C4-2B (cell line): ENCODE measurements around the gene FBRS.

Experiments
- H3K27ac ChIP-seq: fragments of 450-650 bp; 2 replicates; pipeline ENCODE4 v1.5.1; 2017
- CTCF ChIP-seq: fragments of 450-650 bp; conservative IDR thresholded peaks from 2 replicates; pipeline ENCODE4 v1.5.1; 2017; ENCODE audit warnings: mild to moderate bottlenecking
- ZFX ChIP-seq: fragments of 450-650 bp; IDR thresholded peaks from 2 replicates; pipeline ENCODE4 v1.6.1; 2017

Gene FBRS

GRCh38 chr16:30667361-30667905, 9.2 kb downstream of the FBRS start:
- no peak overlapping the region for H3K27ac ChIP-seq
- TF ChIP-seq CTCF (no peak), ZFX (no peak)

DNA sequence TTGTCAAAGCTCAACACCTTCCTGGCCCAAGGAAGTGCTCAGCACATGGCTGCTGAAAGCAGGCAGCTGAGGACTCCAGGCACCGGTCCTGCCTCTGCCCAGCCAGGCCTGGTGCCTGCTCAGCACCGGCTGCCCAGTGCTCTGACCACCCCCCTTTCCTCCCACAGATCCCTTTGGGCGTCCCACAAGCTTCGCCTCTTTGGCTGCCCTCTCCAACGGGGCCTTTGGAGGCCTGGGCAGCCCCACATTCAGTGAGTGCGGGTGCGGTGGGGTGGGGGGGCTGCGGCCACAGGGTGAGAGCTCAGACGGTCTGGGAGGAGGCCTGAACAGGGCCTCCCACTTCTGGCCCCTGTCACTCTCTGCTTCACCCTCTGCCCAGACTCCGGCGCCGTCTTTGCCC, 10.2 kb downstream of the FBRS start:
- no peak for TF ChIP-seq CTCF

DNA sequence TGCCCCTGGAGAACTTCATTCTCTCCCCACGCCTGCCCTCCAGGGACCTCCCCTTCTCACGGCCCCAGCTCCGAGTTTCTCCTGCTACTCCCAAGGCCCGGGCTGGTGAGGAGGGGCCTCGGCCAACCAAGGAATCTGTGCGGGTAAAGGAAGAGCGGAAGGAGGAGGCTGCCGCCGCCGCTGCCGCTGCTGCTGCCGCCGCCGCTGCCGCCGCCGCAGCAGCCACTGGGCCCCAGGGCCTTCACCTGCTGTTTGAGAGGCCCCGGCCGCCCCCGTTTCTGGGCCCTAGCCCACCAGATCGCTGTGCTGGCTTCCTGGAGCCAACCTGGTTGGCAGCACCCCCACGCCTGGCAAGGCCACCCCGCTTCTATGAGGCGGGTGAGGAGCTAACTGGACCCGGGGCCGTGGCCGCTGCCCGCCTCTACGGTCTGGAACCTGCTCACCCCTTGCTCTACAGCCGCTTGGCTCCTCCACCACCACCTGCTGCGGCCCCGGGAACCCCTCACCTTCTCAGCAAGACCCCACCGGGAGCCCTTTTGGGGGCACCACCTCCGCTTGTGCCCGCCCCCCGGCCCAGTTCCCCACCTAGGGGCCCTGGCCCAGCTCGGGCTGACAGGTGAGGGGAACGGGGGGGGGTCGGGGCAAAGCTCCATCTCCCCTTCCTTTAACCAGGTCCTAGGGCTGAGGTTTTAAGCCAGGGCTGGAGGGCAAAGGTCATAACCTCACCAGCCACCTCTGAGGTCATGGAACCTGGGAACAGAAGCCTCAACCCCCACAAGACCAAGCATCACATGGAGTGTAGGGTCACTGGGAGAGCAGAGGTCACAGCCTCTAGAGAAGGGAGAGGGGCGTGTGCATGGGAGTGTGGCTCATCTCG, 11.0 kb downstream of the FBRS start:
- TF ChIP-seq CTCF (no peak), ZFX (no peak)
- no peak overlapping the region for H3K27ac ChIP-seq

More for the DNA sequence above, 10.2 kb downstream of the FBRS start:
- H3K27ac ChIP-seq, result no peak overlapping the region

GRCh38 chr16:30669903-30670824, 11.9 kb downstream of the FBRS start:
- H3K27ac ChIP-seq, result no peak overlapping the region
- TF ChIP-seq ZFX (no peak), CTCF (no peak)

DNA sequence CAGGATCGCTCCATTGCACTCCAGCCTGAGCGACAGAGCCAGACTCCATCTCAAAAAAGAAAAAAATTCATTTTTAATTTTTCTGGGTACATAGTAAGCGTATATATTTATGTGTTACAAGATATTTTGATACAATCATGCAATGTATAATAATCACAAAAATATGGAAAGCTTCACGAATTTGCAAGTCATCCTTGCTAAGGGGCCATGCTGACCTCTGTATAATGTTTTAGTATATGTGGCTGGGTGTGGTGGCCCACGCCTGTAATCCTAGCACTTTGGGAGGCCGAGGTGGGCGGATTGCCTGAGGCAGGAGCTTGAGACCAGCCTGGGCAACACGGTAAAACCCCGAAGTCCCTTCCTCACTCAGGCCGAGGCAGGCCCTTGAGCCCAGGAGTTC, 16.9 kb downstream of the FBRS start:
- H3K27ac ChIP-seq, result no peak overlapping the region
- TF ChIP-seq ZFX (no peak), CTCF (no peak)

DNA sequence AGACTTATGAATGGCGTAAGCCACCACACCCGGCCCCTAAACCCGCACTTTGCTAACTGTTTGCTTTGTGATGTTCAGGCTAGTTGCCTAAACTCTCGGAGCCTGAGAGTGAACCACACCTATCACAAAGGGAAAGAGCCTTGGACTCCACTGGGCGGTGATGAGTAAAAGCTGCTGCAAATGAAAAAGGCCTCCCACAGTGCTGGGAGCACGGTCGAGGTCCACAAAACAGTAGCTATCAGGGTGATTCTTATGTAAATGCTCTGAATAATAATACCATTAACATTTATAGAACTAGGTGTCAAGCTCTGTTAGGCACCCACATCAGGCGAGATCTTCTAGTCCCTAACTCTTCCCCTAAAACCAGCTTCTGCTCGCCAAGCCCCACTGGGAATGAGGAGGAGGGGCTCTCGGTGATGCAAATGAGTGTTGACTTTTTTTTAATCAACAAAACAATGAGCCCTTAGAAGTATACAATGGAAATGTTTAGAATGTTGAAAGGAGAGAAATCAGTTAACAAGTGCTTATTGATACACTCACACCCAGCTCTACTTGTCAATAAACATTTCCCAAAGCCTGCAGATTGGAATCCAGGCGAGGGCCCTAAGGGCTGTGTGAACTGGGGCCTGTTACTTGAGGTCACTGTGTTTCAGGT, 19.8 kb downstream of the FBRS start:
- TF ChIP-seq ZFX (no peak), CTCF (no peak)
- H3K27ac ChIP-seq, result no peak overlapping the region
